HG02938 (cell line): ENCODE measurements around the gene NT5C.
"Not testable (repeated sequence)": the region's sequence is repeated elsewhere in the genome, so short reads cannot be mapped to it uniquely, and the experiment has no call there.

Experiments used
- ATAC-seq: cut with Tn5 transposase; IDR thresholded peaks from one replicate; pipeline ENCODE4 v1.9.1; 2021; ENCODE audit warnings: mild to moderate bottlenecking, moderate library complexity; ENCODE audit not compliant: unreplicated experiment

NT5C gene

GRCh38 chr17:75131278-75132017 is at the start of gene NT5C:
TSS of gene NT5C (minus strand) at chr17:75131742. CDS start at chr17:75131707, 35 bp downstream.
- peak; percentile 76 for ATAC-seq

- ATAC-seq, result no peak
Measured at GRCh38 chr17:75181110-75181509, 49.6 kb upstream of the NT5C start.

GRCh38 chr17:75178453-75178852 is 46.9 kb upstream of the NT5C start:
- ATAC-seq, result no peak

- no peak for ATAC-seq
Measured at GRCh38 chr17:75176625-75177024, 45.1 kb upstream of the NT5C start.

GRCh38 chr17:75174996-75175395 is 43.5 kb upstream of the NT5C start:
- ATAC-seq, result no peak

- ATAC-seq, result no peak
Measured at GRCh38 chr17:75173526-75173925, 42.0 kb upstream of the NT5C start.

- ATAC-seq, result no peak
Measured at GRCh38 chr17:75168998-75169397, 37.5 kb upstream of the NT5C start.

GRCh38 chr17:75164606-75165005 is 33.1 kb upstream of the NT5C start:
- not testable (repeated sequence) for ATAC-seq

GRCh38 chr17:75163074-75163473 is 31.5 kb upstream of the NT5C start:
- ATAC-seq, result no peak

GRCh38 chr17:75160211-75160610 is 28.7 kb upstream of the NT5C start:
- ATAC-seq, result no peak

GRCh38 chr17:75159196-75160031 is 27.9 kb upstream of the NT5C start:
- ATAC-seq, result no peak

- ATAC-seq, result not testable (repeated sequence)
Measured at GRCh38 chr17:75158480-75158879, 26.9 kb upstream of the NT5C start.

GRCh38 chr17:75155191-75155601 is 23.7 kb upstream of the NT5C start:
- ATAC-seq, result no peak

GRCh38 chr17:75154195-75155106 is 22.9 kb upstream of the NT5C start, which contains the start of gene JPT1:
TSS of gene JPT1 (minus strand) at chr17:75154512. CDS start at chr17:75154397, 115 bp downstream.
- ATAC-seq, result peak; percentile 94

- peak; percentile 9 for ATAC-seq
Measured at GRCh38 chr17:75153780-75154194, 22.2 kb upstream of the NT5C start.

- no peak for ATAC-seq
Measured at GRCh38 chr17:75152922-75153779, 21.6 kb upstream of the NT5C start.

GRCh38 chr17:75152523-75152921 is 21.0 kb upstream of the NT5C start:
- no peak for ATAC-seq

- ATAC-seq, result no peak
Measured at GRCh38 chr17:75151930-75152329, 20.4 kb upstream of the NT5C start.

GRCh38 chr17:75147878-75148546 is 16.5 kb upstream of the NT5C start:
- no peak for ATAC-seq
